Measurements from ENCODE around the gene CHST7.

CHST7 gene

GRCh38 chrX:46595084-46595483 lies 21.5 kb downstream of the CHST7 start:
- no peaks in the 10 kb centered on the region for H3K4me1 ChIP-seq (ENCODE audit: low read depth, poor library complexity, severe bottlenecking)
- no peak overlapping the region for H2AFZ ChIP-seq (ENCODE audit: low read depth)
- H3K79me2 ChIP-seq (ENCODE audit: insufficient read depth, low read depth) = no peaks in the 10 kb centered on the region
- H3K36me3 ChIP-seq (ENCODE audit: insufficient read depth) = no peaks in the 10 kb centered on the region
- H3K27ac ChIP-seq = no peak overlapping the region
- H4K20me1 ChIP-seq (ENCODE audit: insufficient read depth) = no peaks in the 10 kb centered on the region
- no peak overlapping the region for H3K9ac ChIP-seq
- H3K4me2 ChIP-seq = no peak overlapping the region
- TF ChIP-seq CTCF (conservative IDR thresholded peaks at IDR 0.05; ENCODE audit: low read depth, low read length) = no peak
- H3K27me3 ChIP-seq (ENCODE audit: insufficient read depth, low read depth) = no peaks in the 10 kb centered on the region
- no peak overlapping the region for H3K4me3 ChIP-seq (IDR thresholded peaks at IDR 0.05; ENCODE audit: insufficient read depth, low read depth, low read length)

DNA sequence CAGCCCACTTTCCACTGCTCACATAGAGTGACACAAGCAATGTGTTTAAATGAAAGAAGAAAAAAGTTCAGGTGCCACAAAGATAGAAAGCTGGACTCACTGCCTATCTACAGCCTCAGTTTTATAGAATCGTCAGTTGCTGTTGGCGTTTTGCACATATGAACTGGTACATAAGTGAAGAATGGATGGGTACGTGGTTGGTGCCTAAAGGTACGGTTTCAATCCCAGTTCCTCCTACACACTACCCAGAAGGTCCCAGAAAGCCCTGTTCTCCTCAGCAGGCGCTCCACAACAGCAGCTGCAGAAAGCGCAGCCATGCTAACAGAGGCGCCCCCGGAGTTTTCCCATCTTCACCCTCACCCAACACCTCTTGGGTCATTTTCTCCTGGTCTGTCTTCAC lies 23.6 kb downstream of the CHST7 start:
- H3K27me3 ChIP-seq (ENCODE audit: insufficient read depth, low read depth) = no peaks in the 10 kb centered on the region
- no peak overlapping the region for H3K4me2 ChIP-seq
- H2AFZ ChIP-seq (ENCODE audit: low read depth) = no peak overlapping the region
- no peak for TF ChIP-seq CTCF (conservative IDR thresholded peaks at IDR 0.05; ENCODE audit: low read depth, low read length)
- no peaks in the 10 kb centered on the region for H3K79me2 ChIP-seq (ENCODE audit: insufficient read depth, low read depth)
- H3K27ac ChIP-seq = no peak overlapping the region
- H3K4me1 ChIP-seq (ENCODE audit: low read depth, poor library complexity, severe bottlenecking) = no peaks in the 10 kb centered on the region
- no peaks in the 10 kb centered on the region for H4K20me1 ChIP-seq (ENCODE audit: insufficient read depth)
- no peaks in the 10 kb centered on the region for H3K36me3 ChIP-seq (ENCODE audit: insufficient read depth)
- no peak overlapping the region for H3K4me3 ChIP-seq (IDR thresholded peaks at IDR 0.05; ENCODE audit: insufficient read depth, low read depth, low read length)
- H3K9ac ChIP-seq = no peak overlapping the region

GRCh38 chrX:46597771-46598170 lies 24.2 kb downstream of the CHST7 start:
- Histone ChIP-seq H3K4me1 (ENCODE audit: low read depth, poor library complexity, severe bottlenecking) (no peaks in the 10 kb centered on the region), H3K27me3 (ENCODE audit: insufficient read depth, low read depth) (no peaks in the 10 kb centered on the region), H3K79me2 (ENCODE audit: insufficient read depth, low read depth) (no peaks in the 10 kb centered on the region), H3K36me3 (ENCODE audit: insufficient read depth) (no peaks in the 10 kb centered on the region), H4K20me1 (ENCODE audit: insufficient read depth) (no peaks in the 10 kb centered on the region), H3K4me2 (no peak overlapping the region), H3K9ac (no peak overlapping the region), H3K27ac (no peak overlapping the region), H3K4me3 (IDR thresholded peaks at IDR 0.05; ENCODE audit: insufficient read depth, low read depth, low read length) (no peak overlapping the region), H2AFZ (ENCODE audit: low read depth) (no peak overlapping the region)
- no peak for TF ChIP-seq CTCF (conservative IDR thresholded peaks at IDR 0.05; ENCODE audit: low read depth, low read length)

DNA sequence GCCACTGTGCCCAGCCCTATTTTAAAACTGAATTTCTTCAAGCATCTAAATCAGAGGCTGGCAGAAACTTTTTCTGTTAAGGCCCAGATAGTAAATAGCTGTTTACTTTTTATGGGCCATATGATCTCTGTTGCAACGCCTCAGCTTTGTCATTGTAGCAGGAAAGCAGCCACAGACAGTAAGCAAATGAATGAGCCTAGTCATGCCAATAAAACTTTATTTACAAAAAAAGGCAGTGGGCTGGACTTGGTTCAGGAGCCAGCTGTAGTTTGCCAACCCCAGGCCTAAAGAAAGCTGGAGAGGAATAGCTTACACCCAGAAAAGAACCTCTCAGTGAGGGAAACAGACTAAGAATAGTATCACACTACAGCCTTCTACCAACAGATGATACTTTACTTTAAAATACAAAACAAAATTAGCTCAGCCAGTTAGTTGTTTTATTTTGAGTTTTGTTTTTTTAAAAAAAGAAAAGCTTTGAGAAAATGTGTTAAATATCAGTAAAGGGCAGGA lies 25.5 kb downstream of the CHST7 start:
- TF ChIP-seq CTCF (conservative IDR thresholded peaks at IDR 0.05; ENCODE audit: low read depth, low read length) = no peak
- Histone ChIP-seq H3K9ac (no peak overlapping the region), H2AFZ (ENCODE audit: low read depth) (no peak overlapping the region), H3K4me1 (ENCODE audit: low read depth, poor library complexity, severe bottlenecking) (no peaks in the 10 kb centered on the region), H3K36me3 (ENCODE audit: insufficient read depth) (no peaks in the 10 kb centered on the region), H3K4me3 (IDR thresholded peaks at IDR 0.05; ENCODE audit: insufficient read depth, low read depth, low read length) (no peak overlapping the region), H3K27me3 (ENCODE audit: insufficient read depth, low read depth) (no peaks in the 10 kb centered on the region), H3K4me2 (no peak overlapping the region), H3K27ac (no peak overlapping the region), H3K79me2 (ENCODE audit: insufficient read depth, low read depth) (no peaks in the 10 kb centered on the region), H4K20me1 (ENCODE audit: insufficient read depth) (no peaks in the 10 kb centered on the region)
